H7 (cell line): ENCODE data around the gene GRPR. TPM values are rescaled to one million over a fixed set of nuclear protein-coding genes. Genes with fewer than 3 reads are reported as not detected.
A peak's percentile ranks its signal among the peaks of the same experiment; 100 is the strongest.
"Not testable (repeated sequence)": the region's sequence is repeated elsewhere in the genome, so short reads cannot be mapped to it uniquely, and the experiment has no call there.

Experiments
- DNase-seq: peaks from one replicate; pipeline ENCODE4 v3.0.0; 2012
- H3K27me3 ChIP-seq: 2 replicates; pipeline ENCODE4 v1.6.0; 2011; ENCODE audit warnings: mild to moderate bottlenecking, low read length; ENCODE audit not compliant: control insufficient read depth, insufficient read depth
- H3K36me3 ChIP-seq: replicated peaks from 2 replicates; pipeline ENCODE4 v1.5.1; 2011; ENCODE audit warnings: low read length; ENCODE audit not compliant: control insufficient read depth, insufficient read depth
- H3K4me3 ChIP-seq: 2 replicates; pipeline ENCODE4 v1.5.1; 2011; ENCODE audit warnings: low read depth, mild to moderate bottlenecking, control low read depth, low read length, moderate library complexity; ENCODE audit not compliant: insufficient read depth
- total RNA-seq: library from RNA; depleted of rRNA; stranded (reverse); fragments of >200 nt; shearing (Covaris generic); gene quantifications from 2 replicates; pipeline ENCODE4 v1.2.3, GENCODE V29; 2014; rRNA removed

Gene GRPR
- total RNA-seq, 1 experiment from 2014 or later: 3.9 TPM

DNA sequence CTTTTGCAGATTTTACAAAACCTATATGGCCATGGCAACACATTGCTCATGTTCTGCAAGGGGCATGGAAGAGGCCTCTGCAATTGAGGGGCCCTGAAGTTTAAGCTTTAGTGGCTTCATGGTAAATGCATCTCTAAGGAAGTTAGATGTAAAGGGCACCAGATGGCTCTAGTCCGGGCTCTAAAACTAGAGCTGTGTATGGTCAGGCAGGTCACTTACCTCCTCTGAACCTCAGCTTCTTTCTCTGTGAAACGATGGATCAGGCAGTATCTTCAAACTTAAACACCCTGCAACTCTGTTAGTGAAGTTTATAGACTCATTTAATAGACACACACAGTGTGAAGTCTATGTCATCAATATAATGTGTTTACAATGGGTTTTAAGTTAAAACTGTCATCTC lies 53.9 kb downstream of the GRPR start:
- Histone ChIP-seq H3K27me3 (no peaks in the 10 kb centered on the region), H3K36me3 (peaks cover 2% of the 10 kb centered on the region), H3K4me3 (no peak overlapping the region)
- no peak for DNase-seq

- not testable (repeated sequence) for H3K27me3 ChIP-seq, DNase-seq, H3K36me3 ChIP-seq
- H3K4me3 ChIP-seq: peak overlapping the region; percentile 44; the same call in 1 of the 2 replicates
These were observed 60.5 kb downstream of the GRPR start for GRCh38 chrX:16183843-16184242.

DNA sequence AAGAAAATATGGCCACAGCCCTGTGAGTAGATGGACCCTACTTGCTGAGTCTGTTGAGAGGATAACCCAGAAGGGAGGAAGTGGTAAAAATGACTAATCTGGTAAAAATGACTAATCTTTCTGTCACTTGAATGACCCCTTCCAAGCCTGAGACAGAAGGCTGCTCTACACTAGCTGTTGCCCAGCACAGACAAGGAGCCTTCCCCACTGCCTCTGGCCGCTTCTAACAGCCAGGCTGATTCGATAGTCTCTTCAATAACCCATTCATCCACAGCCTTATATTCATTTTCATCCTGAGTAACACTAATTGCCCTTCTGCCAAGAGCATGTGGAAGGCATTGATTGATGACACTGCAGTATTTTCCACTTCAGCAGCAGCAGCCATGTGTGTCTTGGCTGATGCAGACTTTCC lies 62.4 kb downstream of the GRPR start:
- Histone ChIP-seq H3K27me3 (no peaks in the 10 kb centered on the region), H3K36me3 (peaks cover 2% of the 10 kb centered on the region), H3K4me3 (no peak overlapping the region)
- DNase-seq: no peak

- no peak for DNase-seq
- Histone ChIP-seq H3K27me3 (no peaks in the 10 kb centered on the region), H3K36me3 (peaks cover 1% of the 10 kb centered on the region), H3K4me3 (no peak overlapping the region)
These were observed 63.1 kb downstream of the GRPR start for GRCh38 chrX:16186380-16187007.

- H3K27me3 ChIP-seq: no peaks in the 10 kb centered on the region
- H3K36me3 ChIP-seq: no peaks in the 10 kb centered on the region
- no peak for DNase-seq
- H3K4me3 ChIP-seq: no peak overlapping the region
These were observed 63.8 kb downstream of the GRPR start for GRCh38 chrX:16187024-16187760.

- no peaks in the 10 kb centered on the region for H3K36me3 ChIP-seq
- no peaks in the 10 kb centered on the region for H3K27me3 ChIP-seq
- no peak overlapping the region for H3K4me3 ChIP-seq
- no peak for DNase-seq
These were observed 65.3 kb downstream of the GRPR start for GRCh38 chrX:16188687-16189086.

DNA sequence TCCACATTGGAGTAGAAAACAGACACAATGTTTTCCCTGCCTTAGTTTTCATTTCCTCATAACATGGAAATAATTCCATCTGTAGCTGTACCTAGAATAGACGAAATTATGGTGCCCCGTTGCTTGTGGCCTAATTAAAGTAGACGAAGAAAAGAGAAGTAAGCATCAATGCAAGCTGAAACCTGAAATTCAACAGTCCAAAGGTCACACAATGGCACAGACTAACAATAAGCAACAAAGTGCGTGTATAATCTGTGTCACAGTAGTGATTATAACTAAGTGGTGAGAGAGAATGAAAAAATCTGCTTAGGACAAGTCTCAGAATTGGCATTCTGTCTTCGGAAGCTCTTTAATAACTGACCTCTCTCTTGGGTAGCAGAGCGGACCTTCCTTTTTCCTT lies 68.2 kb downstream of the GRPR start:
- no peaks in the 10 kb centered on the region for H3K27me3 ChIP-seq
- H3K4me3 ChIP-seq: no peak overlapping the region
- no peaks in the 10 kb centered on the region for H3K36me3 ChIP-seq
- no peak for DNase-seq

GRCh38 chrX:16196829-16197228 lies 73.5 kb downstream of the GRPR start:
- Histone ChIP-seq H3K4me3 (no peak overlapping the region), H3K27me3 (no peaks in the 10 kb centered on the region), H3K36me3 (no peaks in the 10 kb centered on the region)
- DNase-seq: no peak

DNA sequence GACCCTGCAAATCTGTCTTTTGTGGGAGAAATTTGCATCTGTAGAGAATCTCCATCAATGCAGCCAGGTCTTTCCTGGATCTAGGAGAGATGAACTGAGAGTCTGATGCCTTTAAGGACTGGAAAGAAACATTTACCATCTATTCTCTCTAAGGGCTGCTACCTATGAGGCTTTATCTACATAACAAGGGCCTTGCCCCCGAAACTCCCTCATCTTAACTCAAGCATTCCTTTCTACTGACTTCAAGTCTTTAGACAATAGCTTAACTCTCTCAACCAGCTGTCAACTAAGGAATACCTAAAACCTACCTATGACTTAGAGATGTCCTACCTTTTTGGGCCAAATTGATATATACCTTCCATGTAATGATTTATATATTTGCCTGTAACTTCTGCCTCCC lies 76.0 kb downstream of the GRPR start:
- Histone ChIP-seq H3K36me3 (no peaks in the 10 kb centered on the region), H3K27me3 (no peaks in the 10 kb centered on the region), H3K4me3 (no peak overlapping the region)
- DNase-seq: no peak

DNA sequence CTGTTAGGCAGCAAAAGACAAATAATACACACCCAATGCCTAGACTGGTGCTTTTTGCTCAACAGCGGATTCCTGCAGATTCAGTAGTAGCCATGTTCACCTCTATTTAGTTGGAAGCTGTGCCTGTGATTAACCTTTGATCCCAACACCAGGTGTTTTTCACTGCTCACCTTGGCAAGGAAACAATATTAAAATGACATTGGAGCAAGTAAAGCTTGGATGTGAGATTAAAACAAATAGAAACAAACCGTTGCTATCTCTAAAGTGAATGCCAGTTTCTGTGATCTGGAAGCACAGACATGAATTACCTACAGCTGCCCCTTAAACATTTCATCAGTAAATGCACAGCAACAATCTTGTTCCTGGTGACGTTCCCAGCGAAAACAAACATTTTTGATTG lies 79.6 kb downstream of the GRPR start:
- Histone ChIP-seq H3K36me3 (no peaks in the 10 kb centered on the region), H3K4me3 (no peak overlapping the region), H3K27me3 (no peaks in the 10 kb centered on the region)
- DNase-seq: no peak

Other genes with a start within 250 kb of the GRPR start
- 0.21 and 0.33 TPM in 2 replicates for gene MAGEB17, start 43.9 kb downstream of the GRPR start, total RNA-seq